Skeletal muscle tissue (tissue), 4 donors: ENCODE data around the gene RHBDD1. TPM values are rescaled to one million over a fixed set of nuclear protein-coding genes. Genes with fewer than 3 reads are reported as not detected.

Experiments
- H3K27ac ChIP-seq: one replicate; pipeline ENCODE4 v1.7.0; 2013; ENCODE audit warnings: mild to moderate bottlenecking, low read depth, low read length, inconsistent platforms
- H3K27me3 ChIP-seq, 3 donors: one replicate each; pipeline ENCODE4 v1.7.0; 2013; ENCODE audit warnings: low read length in 3 of 3; ENCODE audit not compliant: control insufficient read depth in 3 of 3, insufficient read depth in 3 of 3
- H3K36me3 ChIP-seq, 3 donors: one replicate each; pipeline ENCODE4 v1.7.0; 2013; ENCODE audit warnings: low read length in 3 of 3; ENCODE audit not compliant: control insufficient read depth in 3 of 3, insufficient read depth in 3 of 3
- H3K4me1 ChIP-seq, 3 donors: one replicate each; pipeline ENCODE4 v1.7.0; 2013; ENCODE audit warnings: low read length in 3 of 3, mild to moderate bottlenecking in 3 of 3; ENCODE audit not compliant: control insufficient read depth in 3 of 3, insufficient read depth in 3 of 3
- H3K4me3 ChIP-seq, 3 donors: one replicate each; pipeline ENCODE4 v1.7.0; 2013; ENCODE audit warnings: low read length in 3 of 3
- H3K9ac ChIP-seq, 3 donors: one replicate each; pipeline ENCODE4 v1.7.0; 2013; ENCODE audit warnings: low read length in 3 of 3, mild to moderate bottlenecking in 3 of 3, moderate library complexity in 2 of 3, low read depth in 1 of 3
- H3K9me3 ChIP-seq, 3 donors: one replicate each; pipeline ENCODE4 v1.7.0; 2013; ENCODE audit warnings: low read length in 3 of 3; ENCODE audit not compliant: control insufficient read depth in 3 of 3
- total RNA-seq: library from RNA; depleted of rRNA; stranded (reverse); fragments of >200 nt; gene quantifications from one replicate; pipeline ENCODE4 v1.2.3, GENCODE V29; 2014
- donor health status: Osteomylitis.

Gene RHBDD1
- total RNA-seq, 1 donor from 2014 or later, result 37.6 TPM

- Histone ChIP-seq H3K27me3 (no peaks in the 10 kb centered on the region), H3K36me3 (no peaks in the 10 kb centered on the region), H3K9ac (no peak overlapping the region), H3K4me3 (no peak overlapping the region), H3K27ac (no peak overlapping the region), H3K9me3 (no peaks in the 10 kb centered on the region), H3K4me1 (peaks cover 0 to 5% (median 0%) of the 10 kb centered on the region in 3 donors)
Observed at GRCh38 chr2:226877491-226877890, 41.6 kb downstream of the RHBDD1 start.

- Histone ChIP-seq H3K4me1 (no peaks in the 10 kb centered on the region), H3K9ac (no peak overlapping the region), H3K4me3 (no peak overlapping the region), H3K27ac (no peak overlapping the region), H3K27me3 (no peaks in the 10 kb centered on the region), H3K9me3 (no peaks in the 10 kb centered on the region), H3K36me3 (peaks cover 0 to 2% (median 0%) of the 10 kb centered on the region in 3 donors)
Observed at GRCh38 chr2:226881287-226881686, 45.4 kb downstream of the RHBDD1 start.

- no peak overlapping the region for H3K4me3 ChIP-seq
Observed at GRCh38 chr2:226882606-226883005, 46.8 kb downstream of the RHBDD1 start.

GRCh38 chr2:226883296-226883795, 47.5 kb downstream of the RHBDD1 start:
- Histone ChIP-seq H3K9ac (no peak overlapping the region), H3K4me3 (no peak overlapping the region), H3K4me1 (no peaks in the 10 kb centered on the region), H3K9me3 (no peaks in the 10 kb centered on the region), H3K36me3 (peaks cover 0 to 2% (median 0%) of the 10 kb centered on the region in 3 donors), H3K27ac (no peak overlapping the region), H3K27me3 (no peaks in the 10 kb centered on the region)

More at GRCh38 chr2:226882606-226883005, 46.8 kb downstream of the RHBDD1 start:
- no peaks in the 10 kb centered on the region for H3K9me3 ChIP-seq
- H3K4me1 ChIP-seq, result no peaks in the 10 kb centered on the region
- peaks cover 0 to 2% (median 0%) of the 10 kb centered on the region in 3 donors for H3K36me3 ChIP-seq
- no peaks in the 10 kb centered on the region for H3K27me3 ChIP-seq
- H3K9ac ChIP-seq, result no peak overlapping the region
- H3K27ac ChIP-seq, result no peak overlapping the region

- Histone ChIP-seq H3K9me3 (no peaks in the 10 kb centered on the region), H3K4me1 (no peaks in the 10 kb centered on the region), H3K27me3 (no peaks in the 10 kb centered on the region)
Observed at GRCh38 chr2:226884166-226884565, 48.3 kb downstream of the RHBDD1 start.

GRCh38 chr2:226885769-226886435, 50.0 kb downstream of the RHBDD1 start:
- Histone ChIP-seq H3K27ac (no peak overlapping the region), H3K36me3 (peaks cover 0 to 2% (median 0%) of the 10 kb centered on the region in 3 donors), H3K9ac (no peak overlapping the region), H3K27me3 (no peaks in the 10 kb centered on the region), H3K9me3 (no peaks in the 10 kb centered on the region), H3K4me1 (no peaks in the 10 kb centered on the region), H3K4me3 (no peak overlapping the region)

More at GRCh38 chr2:226884166-226884565, 48.3 kb downstream of the RHBDD1 start:
- Histone ChIP-seq H3K9ac (no peak overlapping the region), H3K4me3 (no peak overlapping the region), H3K36me3 (peaks cover 0 to 2% (median 0%) of the 10 kb centered on the region in 3 donors), H3K27ac (no peak overlapping the region)

GRCh38 chr2:226887940-226888339, 52.1 kb downstream of the RHBDD1 start:
- Histone ChIP-seq H3K4me3 (no peak overlapping the region), H3K36me3 (peaks cover 0 to 2% (median 0%) of the 10 kb centered on the region in 3 donors), H3K27ac (no peak overlapping the region), H3K9me3 (no peaks in the 10 kb centered on the region), H3K9ac (no peak overlapping the region), H3K27me3 (no peaks in the 10 kb centered on the region), H3K4me1 (no peaks in the 10 kb centered on the region)

GRCh38 chr2:226888378-226888965, 52.6 kb downstream of the RHBDD1 start:
- H3K9ac ChIP-seq, result no peak overlapping the region
- no peak overlapping the region for H3K4me3 ChIP-seq
- H3K36me3 ChIP-seq, result peaks cover 0 to 2% (median 0%) of the 10 kb centered on the region in 3 donors
- no peaks in the 10 kb centered on the region for H3K27me3 ChIP-seq
- no peaks in the 10 kb centered on the region for H3K4me1 ChIP-seq
- H3K27ac ChIP-seq, result no peak overlapping the region
- no peaks in the 10 kb centered on the region for H3K9me3 ChIP-seq

GRCh38 chr2:226888971-226889370, 53.1 kb downstream of the RHBDD1 start:
- Histone ChIP-seq H3K4me1 (no peaks in the 10 kb centered on the region), H3K4me3 (no peak overlapping the region), H3K27ac (no peak overlapping the region), H3K9me3 (no peaks in the 10 kb centered on the region), H3K27me3 (no peaks in the 10 kb centered on the region), H3K9ac (no peak overlapping the region), H3K36me3 (peaks cover 0 to 2% (median 0%) of the 10 kb centered on the region in 3 donors)

GRCh38 chr2:226890286-226890685, 54.4 kb downstream of the RHBDD1 start:
- no peaks in the 10 kb centered on the region for H3K27me3 ChIP-seq
- H3K36me3 ChIP-seq, result peaks cover 0 to 2% (median 0%) of the 10 kb centered on the region in 3 donors
- no peak overlapping the region for H3K27ac ChIP-seq
- no peaks in the 10 kb centered on the region for H3K9me3 ChIP-seq
- H3K4me3 ChIP-seq, result no peak overlapping the region
- no peaks in the 10 kb centered on the region for H3K4me1 ChIP-seq
- no peak overlapping the region for H3K9ac ChIP-seq
